T-helper 1 cell treated with Interleukin-12 subunit alpha and Interleukin-12 subunit beta and Interleukin-4 antibody, amounts not matched to agents 30 ng/mL and 1 ng/mL, for 36 hours (primary cell): Measurements from ENCODE around the gene PIM2. TPM values are rescaled to one million over a fixed set of nuclear protein-coding genes. Genes with fewer than 3 reads are reported as not detected.

Experiments used
- intact Hi-C: fragments of 100-400 bp; cut with micrococcal nuclease; formaldehyde crosslinking; loops from one replicate; pipeline ENCODE4 v1.15.1; 2024
- total RNA-seq: library from RNA; stranded (reverse); gene quantifications from 2 replicates; pipeline ENCODE4 v1.2.3, GENCODE V29; 2022

The PIM2 gene
- 342 and 350 TPM in 2 replicates for total RNA-seq

DNA sequence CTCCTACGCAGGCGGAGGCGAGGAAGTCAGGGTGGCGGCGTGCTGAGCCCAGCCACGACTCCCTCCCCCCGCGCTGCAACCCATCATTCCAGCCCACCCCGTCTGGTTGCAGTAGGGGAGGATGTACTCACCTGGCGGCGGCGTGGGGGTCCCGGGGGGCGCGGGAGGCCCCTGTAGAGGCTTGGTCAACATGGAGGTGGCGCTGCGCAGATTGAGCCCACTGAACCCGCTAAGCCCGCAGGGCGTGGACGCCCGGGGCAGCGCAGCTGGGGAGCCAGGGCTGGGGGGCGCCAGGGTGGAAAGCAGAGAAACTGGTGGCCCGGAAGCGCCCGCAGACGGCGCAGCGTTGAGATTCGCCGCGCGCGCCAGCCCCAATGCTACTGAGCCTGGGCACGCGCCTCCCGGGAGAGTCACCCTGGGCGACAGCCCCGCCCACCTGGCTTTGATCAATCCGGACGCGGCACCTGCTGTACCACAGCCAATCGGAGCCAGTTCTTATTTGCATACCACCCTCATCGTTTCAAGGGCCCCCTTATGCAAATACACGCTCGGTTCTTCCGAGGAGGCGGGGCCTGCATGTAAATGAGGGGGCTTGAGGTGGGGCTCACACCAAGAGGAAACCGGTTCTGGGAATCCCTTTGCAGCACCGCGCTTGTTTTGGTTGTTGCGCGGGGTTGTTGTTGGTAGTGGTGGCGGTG is at the start of gene PIM2:
Gene PIM2, minus strand, starts transcription at position 382 of the 698 bp plus-strand sequence. Its CDS starts 190 bp downstream, at position 192.
- intact Hi-C loops = loop anchor here (1.0 to 5.0 kb wide), 10 partner anchors 7 to 396 kb away; partner anchors contain the start of genes EBP, PPP1R3F, SLC35A2 and SUV39H1

GRCh38 chrX:48968377-48968776 is 49.6 kb upstream of the PIM2 start:
- intact Hi-C loops = no loop called here

GRCh38 chrX:48966796-48967579 is 48.2 kb upstream of the PIM2 start:
- intact Hi-C loops = no loop called here

- intact Hi-C loops = no loop called here
Observed at GRCh38 chrX:48965959-48966358, 47.1 kb upstream of the PIM2 start.

DNA sequence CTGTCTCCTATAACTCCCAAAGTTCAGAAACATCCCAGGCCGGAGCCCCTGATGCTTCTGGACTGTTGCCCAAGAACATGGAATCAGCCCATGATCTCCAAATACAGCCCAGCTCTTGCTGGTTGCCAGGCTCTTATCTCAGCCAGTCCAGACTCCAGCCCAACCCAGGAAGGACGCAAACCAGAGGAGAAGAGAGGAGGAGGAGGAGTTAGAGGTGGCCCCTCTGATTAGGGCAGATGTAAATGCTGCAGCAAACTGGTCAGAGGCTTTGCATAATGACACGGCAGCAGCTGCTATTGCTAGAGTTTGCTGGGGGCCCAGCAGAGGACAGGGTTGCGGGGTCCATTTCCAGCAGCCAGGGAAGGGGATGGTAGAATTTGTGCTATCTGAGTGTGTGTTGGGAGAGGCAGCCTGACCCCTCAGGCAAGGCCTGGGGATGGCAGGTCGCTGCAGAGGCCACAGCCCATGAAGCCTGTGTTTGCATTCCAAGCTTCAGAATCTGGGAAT is 42.8 kb upstream of the PIM2 start:
- intact Hi-C loops = no loop called here

- intact Hi-C loops = no loop called here
Observed at GRCh38 chrX:48960291-48960690, 41.5 kb upstream of the PIM2 start.

DNA sequence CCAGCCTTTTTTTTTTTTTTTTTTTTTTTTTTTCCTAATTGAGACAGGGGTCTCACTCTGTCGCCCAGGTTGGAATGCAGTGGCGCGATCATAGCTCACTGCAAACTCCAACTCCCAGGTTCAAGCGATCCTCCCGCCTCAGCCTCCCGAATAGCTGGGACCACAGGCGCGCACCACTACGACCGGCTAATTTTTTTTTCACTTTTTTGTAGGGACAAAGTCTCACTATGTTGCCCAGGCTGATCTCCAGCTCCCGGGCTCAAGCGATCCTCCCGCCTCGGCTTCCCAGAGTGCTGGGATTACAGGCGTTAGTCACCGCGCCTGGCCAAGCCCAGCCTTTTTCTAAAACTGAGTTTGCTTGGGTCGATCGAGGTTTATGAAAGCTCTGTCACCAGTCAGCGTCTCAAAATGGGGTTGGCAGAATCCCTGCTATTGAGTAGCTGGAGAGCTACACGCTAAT is 39.8 kb upstream of the PIM2 start:
- intact Hi-C loops = loop anchor here (1.0 to 5.0 kb wide), 15 partner anchors 39 to 1741 kb away; partner anchors contain the start of genes CDK16, FTSJ1, GPKOW and PIM2

GRCh38 chrX:48957827-48958634 is 39.2 kb upstream of the PIM2 start:
- intact Hi-C loops = loop anchor here (1.0 to 5.0 kb wide), 18 partner anchors 19 to 1741 kb away; partner anchors contain the start of genes CDK16, FTSJ1, GPKOW and GRIPAP1

DNA sequence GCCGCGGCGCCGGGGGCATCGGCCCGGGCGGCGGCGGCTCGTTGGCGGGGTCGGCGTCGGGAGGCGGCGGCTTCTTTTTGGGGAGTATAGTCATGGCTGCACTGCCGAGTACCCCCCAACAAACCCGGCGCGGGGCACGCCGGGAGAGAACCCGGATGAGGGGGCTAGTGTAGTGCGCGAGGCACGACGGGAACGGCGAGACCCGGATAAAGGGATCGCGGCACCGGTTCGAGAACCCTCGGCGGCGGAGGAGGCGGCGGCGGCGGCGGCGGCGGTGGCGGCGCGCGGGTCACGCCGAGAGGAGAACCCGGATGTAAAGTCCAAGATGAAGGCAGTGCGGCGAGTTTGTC is 38.6 kb upstream of the PIM2 start, which contains the start of gene OTUD5:
Gene OTUD5, minus strand, starts transcription at position 131 of the 350 bp plus-strand sequence. Its CDS starts 37 bp downstream, at position 94.
- intact Hi-C loops = loop anchor here (1.0 to 5.0 kb wide), 7 partner anchors 18 to 1740 kb away; partner anchors contain the start of genes CDK16, FTSJ1, GRIPAP1 and SLC35A2

- intact Hi-C loops = loop anchor here (1.0 to 5.0 kb wide), 7 partner anchors 18 to 1740 kb away; partner anchors contain the start of genes CDK16, FTSJ1, GRIPAP1 and SLC35A2
Observed at GRCh38 chrX:48956728-48957414, 38.0 kb upstream of the PIM2 start.

- intact Hi-C loops = loop anchor here (5.0 kb wide), 1 partner anchor 186 kb away; the partner anchor contains the start of gene GLOD5
Observed at GRCh38 chrX:48948589-48948988, 29.8 kb upstream of the PIM2 start.

DNA sequence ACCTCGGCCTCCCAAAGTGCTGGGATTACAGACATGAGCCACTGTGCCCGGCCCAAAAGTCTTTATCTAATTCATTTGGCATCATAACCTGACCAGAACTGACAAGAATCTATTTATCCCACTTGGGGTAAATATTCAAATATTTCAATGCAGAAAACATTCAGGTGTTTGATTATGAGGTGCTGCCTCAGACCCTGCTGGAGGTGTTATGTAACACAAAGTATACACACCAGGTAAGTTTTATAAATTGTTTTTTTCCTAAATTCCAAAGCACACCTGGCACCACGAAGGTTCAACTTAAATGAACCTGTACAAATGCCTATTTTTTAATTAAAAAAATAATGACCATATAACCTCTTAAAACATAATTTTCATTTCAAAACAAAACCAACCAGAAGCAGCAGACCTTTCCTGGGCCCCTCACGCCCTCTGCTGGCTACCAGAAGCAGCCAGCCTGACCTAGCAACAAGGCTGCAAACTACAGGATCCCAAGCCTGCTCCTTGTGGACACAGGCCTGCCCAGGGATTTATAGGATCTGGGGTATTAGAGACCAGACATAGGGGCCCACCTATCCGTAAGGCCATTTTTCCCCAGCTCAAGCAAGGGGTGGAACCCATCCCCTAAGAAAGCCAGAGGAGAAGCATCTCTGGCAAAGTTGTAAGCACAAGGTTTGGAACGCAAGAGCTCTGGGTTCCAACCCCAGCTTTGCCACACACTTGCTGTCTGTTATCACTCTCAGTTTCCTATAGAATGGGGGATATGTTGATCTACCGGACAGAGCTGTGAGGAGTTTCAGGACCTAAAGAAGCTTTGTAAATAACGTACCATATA is 26.9 kb upstream of the PIM2 start:
- intact Hi-C loops = loop anchor here (1.0 to 5.0 kb wide), 5 partner anchors 8 to 297 kb away; partner anchors contain the start of gene GLOD5

DNA sequence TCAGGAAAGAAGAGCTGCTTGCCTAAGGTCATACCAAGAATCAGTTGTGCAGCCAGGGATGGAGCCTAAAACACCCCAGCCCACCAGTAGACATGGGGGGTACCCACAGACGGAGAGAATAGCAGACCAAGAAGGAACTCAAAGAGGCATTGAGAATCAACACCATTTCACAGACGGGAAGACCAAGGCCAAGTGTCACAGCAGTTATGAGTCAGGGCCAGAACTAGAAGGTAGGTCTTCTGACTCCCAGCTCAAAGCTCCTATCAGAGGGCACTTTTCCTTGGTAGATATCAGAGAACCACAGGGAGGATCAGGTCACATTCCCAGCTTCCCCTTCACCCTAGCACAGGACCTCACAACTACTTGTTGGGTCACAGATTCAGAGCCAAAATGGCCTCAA is 24.1 kb upstream of the PIM2 start:
- intact Hi-C loops = loop anchor here (1.0 kb wide), 1 partner anchor 9 kb away; no protein-coding TSS in a partner anchor

- intact Hi-C loops = no loop called here
Observed at GRCh38 chrX:48940404-48940955, 21.7 kb upstream of the PIM2 start.

GRCh38 chrX:48939524-48940228 is 20.9 kb upstream of the PIM2 start:
- intact Hi-C loops = loop anchor here (1.0 to 5.0 kb wide), 4 partner anchors 18 to 417 kb away; partner anchors contain the start of genes EBP and OTUD5

DNA sequence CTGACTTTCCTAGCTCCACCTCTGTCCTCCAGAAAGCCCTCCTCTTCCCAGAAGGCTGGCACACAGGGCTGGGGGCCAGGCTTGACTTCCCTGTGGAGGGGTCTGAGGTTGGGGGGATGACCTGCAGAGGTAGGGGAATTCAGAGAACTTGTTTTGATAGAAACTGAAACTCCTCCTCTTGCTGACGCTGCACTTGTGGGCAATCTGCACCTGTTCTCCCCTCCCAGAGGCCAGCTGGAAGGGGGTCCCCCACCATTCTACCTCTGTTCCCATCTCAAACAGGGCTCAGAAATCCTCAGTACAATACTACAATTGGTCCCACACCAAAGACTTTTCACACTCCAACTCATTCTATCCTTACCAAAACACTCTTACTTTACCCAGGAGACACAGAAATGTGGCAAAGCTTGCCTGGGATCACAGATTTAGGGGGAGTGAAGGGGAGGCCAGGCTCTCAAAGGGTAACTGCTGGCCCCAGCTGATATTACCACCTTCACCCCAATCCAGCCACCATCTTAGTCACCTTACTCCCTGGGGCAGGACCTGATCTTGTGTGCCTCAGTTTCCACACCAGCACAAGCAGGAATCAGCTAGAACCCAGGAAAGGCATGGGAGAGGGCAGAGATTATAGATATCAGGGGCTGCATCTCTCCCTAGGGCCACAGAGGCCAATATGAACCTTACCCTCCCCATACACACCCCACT is 20.0 kb upstream of the PIM2 start:
- intact Hi-C loops = loop anchor here (1.0 to 5.0 kb wide), 4 partner anchors 18 to 417 kb away; partner anchors contain the start of genes EBP and OTUD5
